Neural cell (in vitro differentiated cells): Measurements from ENCODE around the gene KISS1R.

ENCODE experiments used
- CTCF ChIP-seq: fragments of 450-650 bp; IDR thresholded peaks from 2 replicates; pipeline ENCODE4 v1.5.1; 2014; ENCODE audit warnings: antibody characterized with exemption, mild to moderate bottlenecking, moderate library complexity; ENCODE audit not compliant: poor library complexity, severe bottlenecking
- EZH2 ChIP-seq: fragments of 200-600, 300-800 bp; shearing (Covaris generic), sonication (generic); IDR thresholded peaks from 2 replicates; pipeline ENCODE4 v1.6.1; 2014; ENCODE audit warnings: antibody characterized with exemption, low read length, borderline replicate concordance, mild to moderate bottlenecking; ENCODE audit not compliant: insufficient read depth, poor library complexity, severe bottlenecking
- POLR2AphosphoS5 ChIP-seq: IDR thresholded peaks from 2 replicates; pipeline ENCODE4 v1.6.1; 2012

GRCh38 chr19:947707-948539 lies 30.8 kb downstream of the KISS1R start:
- no peak for TF ChIP-seq CTCF
- TF ChIP-seq EZH2: no peak
- no peak for TF ChIP-seq POLR2AphosphoS5
